Muscle of leg (tissue), 11 donors: ENCODE results near the gene MRFAP1. TPM values are rescaled to one million over a fixed set of nuclear protein-coding genes. Genes with fewer than 3 reads are reported as not detected.
"Not testable (repeated sequence)": the region's sequence is repeated elsewhere in the genome, so short reads cannot be mapped to it uniquely, and the experiment has no call there.

Experiments used
- DNase-seq: peaks from one replicate; pipeline ENCODE4 v3.0.0; 2013
- H3K27ac ChIP-seq: one replicate; pipeline ENCODE4 v1.5.1; 2013; ENCODE audit warnings: mild to moderate bottlenecking, low read length, control low read depth
- H3K27me3 ChIP-seq: one replicate; pipeline ENCODE4 v1.6.1; 2013; ENCODE audit warnings: low read length; ENCODE audit not compliant: control insufficient read depth, insufficient read depth
- H3K36me3 ChIP-seq: one replicate; pipeline ENCODE4 v1.6.1; 2013; ENCODE audit warnings: low read length; ENCODE audit not compliant: control insufficient read depth, insufficient read depth
- H3K4me1 ChIP-seq: one replicate; pipeline ENCODE4 v1.6.1; 2013; ENCODE audit warnings: low read length; ENCODE audit not compliant: control insufficient read depth, insufficient read depth
- H3K4me3 ChIP-seq: one replicate; pipeline ENCODE4 v1.5.1; 2013; ENCODE audit warnings: low read length, control low read depth
- H3K9me3 ChIP-seq: replicated peaks from 2 replicates; pipeline ENCODE4 v1.6.1; 2013; ENCODE audit warnings: low read depth, low read length; ENCODE audit not compliant: control insufficient read depth
- WGBS: methylation state at CpG from one replicate; pipeline ENCODE4 v1.1.5; 2013; ENCODE audit warnings: missing lambda C conversion rate; ENCODE audit not compliant: insufficient coverage; 5-methylcytosine and 5-hydroxymethylcytosine counted together
- polyA plus RNA-seq, 8 donors: library from polyadenylated mRNA; unstranded; fragments of 120-200 nt; gene quantifications; one replicate each; pipeline versions ENCODE4 v1.2.1 to v1.2.3, GENCODE V29; 2013; ENCODE audit warnings: inconsistent platforms in 1 of 8, low replicate concordance in 1 of 8; ENCODE audit not compliant: insufficient read length in 8 of 8, insufficient read depth in 1 of 8
- total RNA-seq: library from RNA; stranded (reverse); fragments of 120-200 nt; gene quantifications from one replicate; pipeline ENCODE4 v1.2.4, GENCODE V29; 2013

The MRFAP1 gene
- total and polyA plus RNA-seq, 9 donors, result 54.2 to 335 (median 267) TPM

DNA sequence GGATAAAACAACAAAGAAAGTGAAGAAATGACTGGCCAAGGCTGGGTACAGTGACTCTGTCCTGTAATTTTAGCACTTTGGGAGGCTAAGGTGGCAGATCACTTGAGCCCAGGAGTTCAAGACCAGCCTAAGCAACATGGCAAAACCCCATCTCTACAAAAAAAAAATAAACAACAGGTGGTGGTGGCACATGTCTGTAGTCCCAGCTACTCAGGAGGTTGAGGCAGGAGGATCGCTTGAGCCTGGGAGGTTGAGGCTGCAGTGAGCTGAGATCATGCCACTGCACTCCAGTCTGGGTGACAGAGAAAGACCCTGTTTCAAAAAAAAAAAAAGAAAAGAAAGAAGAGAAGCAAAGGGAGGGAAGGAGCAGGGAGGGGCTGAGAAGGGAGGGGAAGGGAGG is 12.0 kb upstream of the MRFAP1 start:
- H3K4me3 ChIP-seq, H3K36me3 ChIP-seq, DNase-seq, H3K27me3 ChIP-seq, H3K27ac ChIP-seq, H3K9me3 ChIP-seq, H3K4me1 ChIP-seq: not testable (repeated sequence)
- 88% methylated on average over 1 of the region's 1 CpG for WGBS

DNA sequence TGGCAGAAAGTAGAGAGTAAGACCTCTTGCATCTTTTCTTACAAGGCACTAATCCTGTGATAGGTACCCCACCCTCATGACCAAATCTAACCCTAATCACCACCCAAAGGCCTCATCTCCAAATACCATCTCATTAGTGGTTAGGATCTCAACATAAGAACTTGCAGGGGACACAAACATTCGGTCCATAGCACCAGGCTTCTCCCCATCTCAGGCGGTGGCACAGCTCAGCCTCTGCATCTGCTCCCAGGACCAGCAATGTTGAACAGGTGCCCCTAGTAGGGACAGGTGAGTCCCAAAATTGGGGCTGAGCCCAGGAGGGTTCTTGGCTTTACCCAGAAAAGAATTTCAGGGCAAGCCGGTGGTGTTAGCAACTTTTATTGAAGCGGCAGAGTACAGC is 8.4 kb upstream of the MRFAP1 start:
- Histone ChIP-seq H3K36me3 (no peaks in the 10 kb centered on the region), H3K27ac (no peak overlapping the region), H3K4me1 (no peaks in the 10 kb centered on the region), H3K4me3 (no peak overlapping the region), H3K9me3 (no peaks in the 10 kb centered on the region), H3K27me3 (no peaks in the 10 kb centered on the region)
- 85% methylated on average over 4 of the region's 4 CpGs for WGBS
- DNase-seq, result no peak

DNA sequence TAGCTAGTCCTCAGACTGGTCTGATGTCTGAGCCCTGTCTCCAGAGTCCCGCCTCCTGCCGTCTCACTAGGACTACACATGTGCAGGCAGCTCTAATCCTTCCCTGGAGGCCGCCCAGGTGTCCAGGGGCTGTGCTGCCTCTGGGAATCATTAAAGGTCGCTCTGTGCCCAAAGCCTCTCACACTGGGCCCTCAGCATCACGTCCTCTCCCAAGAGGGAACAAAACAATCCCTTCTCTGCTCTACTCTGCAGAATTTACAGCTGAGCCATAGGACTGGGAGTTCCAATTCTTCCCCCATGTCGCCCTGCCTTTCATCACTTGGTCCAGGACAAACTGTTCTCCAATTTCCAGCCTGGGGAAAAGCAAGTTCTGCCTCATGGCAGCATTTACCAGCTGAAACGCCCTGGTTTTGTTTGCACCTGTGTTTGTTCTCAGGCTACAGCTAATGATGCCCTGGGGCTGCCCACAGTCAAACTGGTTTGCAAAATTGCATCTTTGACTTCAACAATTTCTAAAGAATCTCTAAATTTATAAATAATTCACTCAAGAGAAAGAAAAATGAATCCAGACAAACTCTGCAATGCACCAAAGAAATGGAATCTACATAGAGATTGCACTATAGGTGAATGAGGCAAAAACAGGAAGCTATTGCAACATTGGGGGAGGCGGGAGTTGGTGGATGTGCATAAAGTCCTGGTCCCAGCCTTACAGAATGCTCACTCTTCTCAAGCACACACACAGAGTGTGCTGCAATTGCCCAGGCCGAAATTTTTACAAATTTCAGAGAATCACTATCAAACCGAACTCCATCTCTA is 7.2 kb upstream of the MRFAP1 start:
- H3K9me3 ChIP-seq, result no peaks in the 10 kb centered on the region
- 21% methylated on average over 7 of the region's 10 CpGs for WGBS
- H3K36me3 ChIP-seq, result no peaks in the 10 kb centered on the region
- H3K4me1 ChIP-seq, result no peaks in the 10 kb centered on the region
- H3K27me3 ChIP-seq, result no peaks in the 10 kb centered on the region
- DNase-seq, result no peak
- H3K27ac ChIP-seq, result no peak overlapping the region
- H3K4me3 ChIP-seq, result no peak overlapping the region

DNA sequence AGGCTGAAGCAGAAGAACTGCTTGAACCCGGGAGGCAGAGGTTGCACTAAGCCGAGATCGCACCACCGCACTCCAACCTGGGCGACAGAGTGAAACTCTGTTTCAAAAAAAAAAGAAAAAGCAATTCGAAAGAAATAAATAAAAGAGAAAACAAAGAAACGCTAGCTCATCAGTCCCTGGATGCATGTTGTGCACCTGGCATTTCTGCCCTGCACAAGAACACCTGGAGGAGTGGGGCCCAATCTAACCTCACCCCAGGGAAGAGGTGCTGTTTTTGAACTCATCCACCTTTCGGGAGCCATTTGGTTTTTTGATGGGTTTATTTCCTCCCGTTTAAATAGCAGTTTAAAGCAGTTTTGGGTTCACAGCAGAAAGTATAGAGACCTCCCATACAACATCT is 5.7 kb upstream of the MRFAP1 start:
- H3K36me3 ChIP-seq, result no peaks in the 10 kb centered on the region
- H3K27me3 ChIP-seq, result no peaks in the 10 kb centered on the region
- 85% methylated on average over 7 of the region's 9 CpGs for WGBS
- H3K9me3 ChIP-seq, result no peaks in the 10 kb centered on the region
- no peak overlapping the region for H3K27ac ChIP-seq
- H3K4me3 ChIP-seq, result no peak overlapping the region
- no peak for DNase-seq
- H3K4me1 ChIP-seq, result no peaks in the 10 kb centered on the region

DNA sequence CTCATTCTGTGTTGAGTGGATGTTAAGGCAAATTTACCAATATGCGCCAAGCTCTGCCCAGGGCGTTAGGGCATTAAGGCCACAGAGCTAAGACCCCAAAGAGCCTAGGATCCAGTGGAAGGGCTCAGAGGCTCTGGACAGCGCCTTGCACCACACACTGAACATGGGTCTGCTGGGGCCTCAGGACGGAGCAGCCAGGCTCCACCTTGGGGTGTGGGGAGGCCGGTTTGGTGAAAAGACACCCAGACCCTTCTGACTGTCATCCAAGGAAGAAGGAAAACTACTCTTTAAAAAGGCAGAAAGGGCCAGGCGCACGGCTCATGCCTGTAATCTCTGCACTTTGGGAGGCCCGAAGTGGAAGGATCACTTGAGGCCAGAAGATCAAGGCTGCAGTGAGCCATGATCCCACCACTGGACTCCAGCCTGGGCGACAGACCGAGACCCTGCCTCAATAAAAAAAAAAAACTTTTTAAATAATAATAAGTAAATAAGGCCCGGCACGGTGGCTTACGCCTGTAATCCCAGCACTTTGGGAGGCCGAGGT is 1.3 kb upstream of the MRFAP1 start:
- H3K9me3 ChIP-seq, result no peaks in the 10 kb centered on the region
- no peak overlapping the region for H3K27ac ChIP-seq
- no peaks in the 10 kb centered on the region for H3K27me3 ChIP-seq
- peaks cover 18% of the 10 kb centered on the region for H3K36me3 ChIP-seq
- no peak overlapping the region for H3K4me3 ChIP-seq
- WGBS, result 97% methylated on average over 6 of the region's 14 CpGs
- H3K4me1 ChIP-seq, result peaks cover 18% of the 10 kb centered on the region
- no peak for DNase-seq

DNA sequence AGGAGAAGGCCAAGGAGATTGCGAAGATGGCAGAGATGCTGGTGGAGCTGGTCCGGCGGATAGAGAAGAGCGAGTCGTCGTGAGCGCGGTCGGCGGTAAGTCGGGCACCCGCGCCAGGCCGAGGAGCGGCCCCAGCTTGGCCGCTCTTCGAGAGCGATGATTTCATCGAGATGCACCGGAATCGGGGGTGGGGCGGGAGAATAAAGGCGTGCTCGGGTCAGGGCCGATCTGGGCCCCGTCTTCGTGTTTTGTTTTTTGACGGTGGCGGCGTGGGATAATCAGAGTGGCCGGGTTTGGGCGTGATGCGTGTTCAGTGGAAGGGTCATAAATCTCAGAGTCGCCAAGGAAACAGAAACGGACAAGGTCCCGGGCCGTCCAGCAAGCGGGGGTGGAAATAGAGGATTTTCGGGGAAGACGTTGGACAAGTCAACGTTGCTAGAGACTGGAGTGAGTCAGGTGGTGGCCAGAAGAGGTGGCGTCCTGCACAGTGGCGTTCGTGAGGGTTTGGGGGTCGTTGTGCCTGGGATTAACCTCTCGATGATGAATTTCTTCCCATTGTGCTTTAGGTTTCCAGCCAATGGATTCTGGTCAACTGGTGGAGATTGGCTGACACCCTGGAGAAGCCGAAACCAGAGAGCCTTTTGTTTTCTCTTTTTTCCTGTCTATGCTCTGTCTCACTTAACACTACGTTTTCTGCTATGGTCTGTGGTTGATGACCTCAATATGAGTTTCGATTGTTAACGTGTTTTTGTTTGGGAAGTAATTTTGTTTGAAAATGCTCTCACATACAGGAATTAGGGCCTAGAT is 882 bp downstream of the MRFAP1 start:
- DNase-seq, result peak; percentile 72

DNA sequence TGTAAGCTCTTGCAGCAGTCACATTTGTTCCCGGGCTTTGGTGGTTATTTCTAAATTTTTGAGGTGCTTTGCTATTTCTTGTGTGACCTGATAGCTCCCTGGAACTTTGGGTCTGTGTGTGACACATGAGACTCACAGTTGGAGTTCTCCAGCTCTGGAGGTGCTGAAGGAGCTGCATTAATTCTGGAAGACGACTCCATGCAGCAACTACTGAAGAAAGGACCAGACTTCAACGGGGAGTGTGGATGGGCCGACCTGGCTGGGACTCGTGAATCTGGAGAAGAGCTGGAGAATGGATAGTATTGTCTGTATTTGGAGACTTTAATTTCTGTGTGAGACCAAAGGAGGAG is 1.5 kb downstream of the MRFAP1 start:
- peak overlapping the region; percentile 100 for H3K27ac ChIP-seq
- 61% methylated on average over 4 of the region's 5 CpGs for WGBS

More for the DNA sequence above, 882 bp downstream of the MRFAP1 start:
- H3K4me3 ChIP-seq, result peak overlapping the region; percentile 92
- H3K4me1 ChIP-seq, result peaks cover 18% of the 10 kb centered on the region
- under 1% methylated on average over 46 of the region's 50 CpGs for WGBS
- no peaks in the 10 kb centered on the region for H3K27me3 ChIP-seq
- peaks cover 18% of the 10 kb centered on the region for H3K36me3 ChIP-seq
- H3K9me3 ChIP-seq, result no peaks in the 10 kb centered on the region
- H3K27ac ChIP-seq, result peak overlapping the region; percentile 100

DNA sequence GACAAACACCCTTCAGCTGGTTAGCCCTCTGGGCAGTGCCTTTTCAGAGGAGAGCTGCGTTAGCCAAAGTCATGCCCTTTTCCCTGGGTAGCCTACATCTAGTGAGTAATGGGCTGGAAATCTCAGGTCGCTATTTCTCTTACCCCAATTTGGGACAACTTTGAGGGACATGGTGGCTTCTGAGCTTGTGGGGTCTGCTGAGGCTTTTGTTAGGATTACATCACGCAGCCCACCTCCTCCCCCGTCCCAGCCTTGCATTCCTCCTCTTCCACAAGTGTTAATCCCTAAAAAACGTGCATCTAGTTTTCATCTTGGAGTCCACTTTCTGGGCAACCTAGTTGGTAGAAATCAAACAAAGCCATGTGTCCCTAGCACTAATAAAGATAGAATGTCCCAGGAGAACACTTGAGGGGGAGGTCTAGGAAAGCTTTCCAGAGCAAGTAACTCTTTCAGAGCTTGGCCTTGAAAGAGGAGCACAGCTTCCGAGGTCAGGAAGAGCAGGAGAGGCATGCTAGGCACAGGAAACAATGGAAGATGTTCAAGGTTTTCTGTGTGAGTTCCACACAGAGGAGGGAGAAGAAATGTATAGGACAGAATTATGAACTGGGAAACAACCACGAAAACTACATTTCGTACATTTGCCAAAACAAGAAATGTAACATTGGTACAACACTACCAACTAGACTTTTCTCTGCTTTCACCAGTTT is 2.8 kb downstream of the MRFAP1 start:
- no peak overlapping the region for H3K4me3 ChIP-seq

More for the DNA sequence above, 1.5 kb downstream of the MRFAP1 start:
- Histone ChIP-seq H3K27me3 (no peaks in the 10 kb centered on the region), H3K9me3 (no peaks in the 10 kb centered on the region), H3K36me3 (peaks cover 18% of the 10 kb centered on the region), H3K4me3 (peak overlapping the region; percentile 92), H3K4me1 (peaks cover 18% of the 10 kb centered on the region)
- no peak for DNase-seq

DNA sequence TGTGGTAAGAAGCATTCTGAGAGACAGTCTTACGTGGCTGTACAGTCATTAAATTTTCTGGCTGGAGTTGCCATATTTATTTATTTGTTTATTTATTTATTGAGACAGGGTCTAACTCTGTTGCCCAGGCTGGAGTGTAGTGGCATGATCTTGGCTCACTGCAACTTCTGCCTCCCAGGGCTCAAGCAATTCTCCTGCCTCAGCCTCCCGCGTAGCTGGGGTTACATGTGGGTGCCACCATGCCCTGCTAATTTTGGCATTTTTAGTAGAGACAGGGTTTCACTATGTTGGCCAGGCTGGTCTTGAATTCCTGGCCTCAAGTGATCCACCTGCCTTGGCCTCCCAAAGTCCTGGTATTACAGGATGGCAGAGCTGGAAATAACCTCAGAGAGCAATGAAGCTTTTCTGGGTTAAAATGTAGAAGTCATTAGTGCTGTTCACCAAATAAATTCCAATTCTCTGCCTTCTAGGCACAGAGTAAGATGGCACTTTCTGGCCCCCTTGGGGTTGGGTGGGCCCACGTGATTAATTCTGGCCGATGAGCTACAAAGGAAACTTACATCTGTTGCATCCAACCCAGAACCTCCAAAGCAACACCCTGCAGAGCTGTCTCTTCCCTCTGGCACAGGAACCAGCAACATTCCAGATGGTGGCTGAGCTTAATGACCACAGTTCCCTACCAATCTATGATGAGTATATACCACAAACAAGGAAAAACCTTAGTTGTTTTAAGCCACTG is 4.5 kb downstream of the MRFAP1 start:
- DNase-seq, result no peak
- Histone ChIP-seq H3K27me3 (no peaks in the 10 kb centered on the region), H3K4me3 (no peak overlapping the region), H3K9me3 (no peaks in the 10 kb centered on the region), H3K27ac (no peak overlapping the region), H3K36me3 (peaks cover 18% of the 10 kb centered on the region), H3K4me1 (peaks cover 18% of the 10 kb centered on the region)
- 100% methylated on average over 2 of the region's 5 CpGs for WGBS

More for the DNA sequence above, 2.8 kb downstream of the MRFAP1 start:
- Histone ChIP-seq H3K9me3 (no peaks in the 10 kb centered on the region), H3K27me3 (no peaks in the 10 kb centered on the region), H3K4me1 (peaks cover 18% of the 10 kb centered on the region), H3K27ac (no peak overlapping the region), H3K36me3 (peaks cover 18% of the 10 kb centered on the region)
- DNase-seq, result no peak
- WGBS, result 73% methylated on average over 4 of the region's 8 CpGs
